DND-41 (cell line): ENCODE measurements around the gene PRKAR1A.
A peak's percentile ranks its signal among the peaks of the same experiment; 100 is the strongest.

Experiments
- ATAC-seq: fragments of 200-7000 bp; cut with Tn5 transposase; 3 replicates; pipeline ENCODE4 v1.9.1; 2021; ENCODE audit warnings: low read depth; ENCODE audit not compliant: insufficient read depth
- DNase-seq: peaks from one replicate; pipeline ENCODE4 v3.0.0-alpha.2; 2020
- H2AFZ ChIP-seq: 2 replicates; pipeline ENCODE4 v1.6.0; 2012; ENCODE audit warnings: low read depth, low read length
- H3K27ac ChIP-seq: 2 replicates; pipeline ENCODE4 v1.5.1; 2012; ENCODE audit warnings: low read length, inconsistent platforms
- H3K27me3 ChIP-seq: fragments of 200-600 bp; sonication (generic); 2 replicates; pipeline ENCODE4 v1.6.0; 2012; ENCODE audit warnings: low read length, mild to moderate bottlenecking, inconsistent platforms; ENCODE audit not compliant: insufficient read depth, poor library complexity
- H3K36me3 ChIP-seq: 2 replicates; pipeline ENCODE4 v1.5.1; 2012; ENCODE audit warnings: low read length, inconsistent platforms; ENCODE audit not compliant: insufficient read depth
- H3K4me1 ChIP-seq: 2 replicates; pipeline ENCODE4 v1.5.1; 2012; ENCODE audit warnings: mild to moderate bottlenecking, low read length; ENCODE audit not compliant: insufficient read depth
- H3K4me2 ChIP-seq: 2 replicates; pipeline ENCODE4 v1.6.0; 2012; ENCODE audit warnings: mild to moderate bottlenecking, moderate library complexity, low read length, inconsistent platforms; ENCODE audit not compliant: insufficient read depth
- H3K4me3 ChIP-seq, 2 experiments: fragments of 200-600 bp in 1 of 2; shearing (Covaris generic) in 1 of 2; 2 replicates each; pipeline ENCODE4 v1.5.1; 2012 to 2016; ENCODE audit warnings: inconsistent platforms in 2 of 2, low read length in 2 of 2, mild to moderate bottlenecking in 2 of 2, low read depth in 1 of 2, moderate library complexity in 1 of 2
- H3K79me2 ChIP-seq: 2 replicates; pipeline ENCODE4 v1.6.0; 2012; ENCODE audit warnings: low read length, inconsistent platforms; ENCODE audit not compliant: insufficient read depth
- H3K9ac ChIP-seq: 2 replicates; pipeline ENCODE4 v1.6.0; 2012; ENCODE audit warnings: low read depth, mild to moderate bottlenecking, inconsistent platforms, low read length, moderate library complexity
- H3K9me3 ChIP-seq: 2 replicates; pipeline ENCODE4 v1.5.1; 2012; ENCODE audit warnings: low read length, moderate library complexity, mild to moderate bottlenecking, inconsistent platforms; ENCODE audit not compliant: insufficient read depth, severe bottlenecking
- H4K20me1 ChIP-seq: 2 replicates; pipeline ENCODE4 v1.6.0; 2012; ENCODE audit warnings: low read length; ENCODE audit not compliant: insufficient read depth
- CTCF ChIP-seq: IDR thresholded peaks from 2 replicates; pipeline ENCODE4 v1.5.1; 2012; ENCODE audit warnings: borderline replicate concordance, low read length, moderate library complexity, mild to moderate bottlenecking; ENCODE audit not compliant: poor library complexity, severe bottlenecking; ENCODE audit errors: extremely low read depth
- EZH2 ChIP-seq: IDR thresholded peaks from 3 replicates; pipeline ENCODE4 v1.6.1; 2012; ENCODE audit warnings: borderline replicate concordance, low read depth, mild to moderate bottlenecking, moderate library complexity, low read length, inconsistent platforms; ENCODE audit not compliant: severe bottlenecking

Gene PRKAR1A

DNA sequence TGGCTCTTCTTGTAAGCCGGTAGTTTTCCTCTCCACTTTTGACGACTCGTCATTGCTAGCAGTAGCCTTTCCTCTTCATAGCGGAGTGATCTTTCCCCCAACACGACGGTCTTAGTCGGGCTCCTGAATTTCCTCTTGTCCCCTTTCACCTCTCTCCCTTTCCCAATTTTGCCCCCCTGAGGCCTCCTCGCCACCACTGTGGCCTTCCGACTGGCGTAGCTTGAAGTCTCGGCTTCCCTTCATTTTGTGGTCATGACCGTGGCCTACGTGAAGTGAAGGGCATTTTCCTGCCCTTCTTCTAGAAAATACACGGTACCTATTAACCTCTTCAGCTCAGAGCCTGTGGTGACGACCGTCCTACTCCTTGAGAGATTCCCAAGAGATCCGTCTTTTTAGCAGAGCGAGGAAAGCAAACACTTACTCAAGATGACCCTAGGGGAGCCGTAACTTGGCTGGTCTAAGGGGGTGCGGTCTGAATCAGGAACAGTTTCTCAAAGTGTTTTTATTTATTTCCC is 787 bp downstream of the PRKAR1A start:
- peaks cover 32% of the 10 kb centered on the region for H3K36me3 ChIP-seq
- no peaks in the 10 kb centered on the region for H3K27me3 ChIP-seq
- H3K4me2 ChIP-seq = peak overlapping the region; percentile 96
- peak overlapping the region; percentile 39 to 80 for H3K4me3 ChIP-seq
- H3K9ac ChIP-seq = peak overlapping the region; percentile 70
- H3K4me1 ChIP-seq = peaks cover 38% of the 10 kb centered on the region
- peak overlapping the region; percentile 98 for H2AFZ ChIP-seq
- DNase-seq (no peak), ATAC-seq (peak; percentile 1; the same call in 1 of the 3 replicates)
- H3K9me3 ChIP-seq = no peaks in the 10 kb centered on the region
- H3K27ac ChIP-seq = peak overlapping the region; percentile 68
- peaks cover 10% of the 10 kb centered on the region; the same call in 1 of the 2 replicates for H4K20me1 ChIP-seq
- peaks cover 37% of the 10 kb centered on the region for H3K79me2 ChIP-seq
- TF ChIP-seq CTCF = no peak
- TF ChIP-seq EZH2 = no peak

DNA sequence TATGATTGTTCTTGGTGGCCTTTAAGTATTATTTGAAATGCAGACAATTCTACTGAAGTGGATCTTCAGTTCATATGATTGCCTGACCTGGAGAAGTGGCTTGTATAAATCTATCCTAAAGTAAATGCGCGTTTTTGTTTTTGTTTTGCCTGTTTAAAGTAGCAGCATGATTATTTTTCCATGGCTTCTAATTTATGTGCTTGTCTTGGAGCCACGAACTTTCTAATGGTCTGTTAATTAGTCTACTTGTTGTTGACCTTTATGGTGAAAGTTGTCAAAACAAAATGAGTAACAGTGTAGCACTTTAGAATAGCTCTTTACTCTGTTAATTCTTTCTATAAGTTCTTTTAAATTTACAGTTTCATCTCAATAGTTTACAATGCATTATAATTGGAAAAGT is 1.7 kb downstream of the PRKAR1A start:
- H3K79me2 ChIP-seq = peaks cover 37% of the 10 kb centered on the region

GRCh38 chr17:68514831-68515635 is 2.8 kb downstream of the PRKAR1A start:
- ATAC-seq (no peak), DNase-seq (no peak)
- no peak overlapping the region for H3K27ac ChIP-seq
- H3K79me2 ChIP-seq = peaks cover 37% of the 10 kb centered on the region
- no peaks in the 10 kb centered on the region for H3K27me3 ChIP-seq
- H3K9ac ChIP-seq = no peak overlapping the region
- H3K9me3 ChIP-seq = no peaks in the 10 kb centered on the region
- TF ChIP-seq EZH2 = no peak
- no peak for TF ChIP-seq CTCF
- no peak overlapping the region for H3K4me3 ChIP-seq
- peaks cover 10% of the 10 kb centered on the region; the same call in 1 of the 2 replicates for H4K20me1 ChIP-seq
- H3K4me2 ChIP-seq = peak overlapping the region; percentile 96; the same call in 1 of the 2 replicates
- peaks cover 41% of the 10 kb centered on the region for H3K36me3 ChIP-seq
- H3K4me1 ChIP-seq = peaks cover 35% of the 10 kb centered on the region
- no peak overlapping the region for H2AFZ ChIP-seq

More for the DNA sequence above, 1.7 kb downstream of the PRKAR1A start:
- Histone ChIP-seq H3K27me3 (no peaks in the 10 kb centered on the region), H2AFZ (no peak overlapping the region), H3K4me3 (peak overlapping the region in 1 of 2 experiments; percentile 80; a peak in 2 of 4 replicates), H3K27ac (no peak overlapping the region; the same call in 1 of the 2 replicates), H3K4me1 (peaks cover 38% of the 10 kb centered on the region), H3K4me2 (peak overlapping the region; percentile 96), H3K36me3 (peaks cover 38% of the 10 kb centered on the region), H3K9ac (peak overlapping the region; percentile 70), H4K20me1 (peaks cover 10% of the 10 kb centered on the region; the same call in 1 of the 2 replicates), H3K9me3 (no peaks in the 10 kb centered on the region)
- no peak for ATAC-seq
- no peak for TF ChIP-seq EZH2
- TF ChIP-seq CTCF = no peak
- DNase-seq = no peak
